MM.1S (cell line): ENCODE results near the gene CYP4F2.

Experiments used
- CTCF ChIP-seq: fragments of 300-600 bp; sonication (generic); IDR thresholded peaks from 2 replicates; pipeline ENCODE4 v1.5.1; 2016; ENCODE audit warnings: antibody characterized with exemption, low read length, mixed read lengths
- EZH2 ChIP-seq: fragments of 300-600 bp; sonication (generic); optimal IDR thresholded peaks from 2 replicates; pipeline ENCODE3; 2017; ENCODE audit warnings: low read depth, mild to moderate bottlenecking, antibody characterized with exemption, low read length, mixed read lengths
- EZH2phosphoT487 ChIP-seq: fragments of 300-600 bp; sonication (generic); IDR thresholded peaks from 2 replicates; pipeline ENCODE4 v1.6.1; 2018; ENCODE audit warnings: antibody characterized with exemption, low read length

- TF ChIP-seq CTCF (no peak), EZH2 (no peak), EZH2phosphoT487 (no peak)
Measured at GRCh38 chr19:15893477-15893876, 4.4 kb downstream of the CYP4F2 start.
